ENCODE results near the gene FAM163B. TPM values are rescaled to one million over a fixed set of nuclear protein-coding genes. Genes with fewer than 3 reads are reported as not detected.

Gene FAM163B
- total and polyA plus RNA-seq, 2 donors (not counting 3 experiments of a cell fraction or from before 2014, with no cell fraction given), result not detected

DNA sequence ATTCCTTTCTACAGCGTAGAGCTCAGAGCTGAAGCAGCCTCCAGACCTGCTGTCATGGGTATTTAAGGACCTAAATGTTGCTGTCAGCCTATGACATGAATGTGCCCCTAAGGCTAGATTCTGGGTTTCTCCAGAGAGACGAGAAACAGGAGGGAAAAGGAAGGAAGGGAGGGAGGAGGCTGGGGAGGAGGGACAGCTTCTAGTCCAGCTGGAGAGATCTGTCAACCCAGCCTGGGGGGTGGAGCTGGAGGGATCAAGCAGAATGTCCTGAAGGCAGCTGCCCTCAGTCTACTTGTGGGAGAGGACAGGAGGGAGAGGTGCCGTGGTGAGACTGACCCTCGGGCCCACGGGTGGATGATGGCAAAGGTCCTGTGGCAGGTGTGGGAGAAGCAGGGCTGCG, 25.9 kb upstream of the FAM163B start:
- Histone ChIP-seq H3K36me3 (ENCODE audit: control insufficient read depth in 2 of 2, extremely low read depth in 1 of 2, insufficient read depth in 2 of 2, low read length in 2 of 2) (no peaks in the 10 kb centered on the region), H3K4me1 (ENCODE audit: control insufficient read depth, extremely low read depth, insufficient read depth, low read length) (no peaks in the 10 kb centered on the region), H4K20me1 (replicated peaks; ENCODE audit: control insufficient read depth, extremely low read depth, insufficient read depth, low read length) (no peaks in the 10 kb centered on the region), H3K79me2 (ENCODE audit: control insufficient read depth, insufficient read depth, low read length) (no peaks in the 10 kb centered on the region), H3K27ac (ENCODE audit: insufficient read depth, low read depth, low read length) (no peak overlapping the region), H3K27me3 (ENCODE audit: control insufficient read depth in 2 of 2, insufficient read depth in 2 of 2, low read length in 2 of 2) (no peaks in the 10 kb centered on the region), H3K4me3 (replicated peaks in 1 of 3; ENCODE audit: insufficient read depth in 1 of 3, low read depth in 1 of 3, low read length in 3 of 3) (no peak overlapping the region), H3K9me3 (replicated peaks; ENCODE audit: control insufficient read depth, insufficient read depth, low read length) (no peaks in the 10 kb centered on the region), H2AFZ (ENCODE audit: low read depth, low read length) (no peak overlapping the region), H3K9ac (replicated peaks; ENCODE audit: extremely low read depth, insufficient read depth, low read length) (no peak overlapping the region), H3K4me2 (ENCODE audit: insufficient read depth, low read length) (no peak overlapping the region), H3K9me1 (replicated peaks; ENCODE audit: control insufficient read depth, extremely low read depth, insufficient read depth, low read length) (no peaks in the 10 kb centered on the region)
- dilution Hi-C loops (cut with MboI; ENCODE audit: extremely low pct_ligation_motif_present, low sequenced_read_pairs), result no loop called here
- TF ChIP-seq JUN (IDR thresholded peaks at IDR 0.05; ENCODE audit: borderline replicate concordance, insufficient read depth, insufficient read length, low read depth) (no peak), EZH2 (IDR thresholded peaks at IDR 0.05; ENCODE audit: borderline replicate concordance, low read depth, low read length, severe bottlenecking) (no peak), POLR2AphosphoS5 (IDR thresholded peaks at IDR 0.05; ENCODE audit: insufficient read depth, low read depth, low read length) (no peak), GATA2 (IDR thresholded peaks at IDR 0.05; ENCODE audit: insufficient read depth, insufficient read length, low read depth, low read length) (no peak), POLR2A (IDR thresholded peaks at IDR 0.05; ENCODE audit: low read depth, low read length) (no peak), MYC (IDR thresholded peaks at IDR 0.05; ENCODE audit: low read depth, low read length) (no peak), FOS (IDR thresholded peaks at IDR 0.05; ENCODE audit: borderline replicate concordance, insufficient read depth, low read length) (no peak)
- TF ChIP-seq, protein P1, sequence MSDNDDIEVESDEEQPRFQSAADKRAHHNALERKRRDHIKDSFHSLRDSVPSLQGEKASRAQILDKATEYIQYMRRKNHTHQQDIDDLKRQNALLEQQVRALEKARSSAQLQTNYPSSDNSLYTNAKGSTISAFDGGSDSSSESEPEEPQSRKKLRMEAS (IDR thresholded peaks at IDR 0.05; ENCODE audit: insufficient read depth, insufficient read length), result no peak
- TF ChIP-seq, protein P2, sequence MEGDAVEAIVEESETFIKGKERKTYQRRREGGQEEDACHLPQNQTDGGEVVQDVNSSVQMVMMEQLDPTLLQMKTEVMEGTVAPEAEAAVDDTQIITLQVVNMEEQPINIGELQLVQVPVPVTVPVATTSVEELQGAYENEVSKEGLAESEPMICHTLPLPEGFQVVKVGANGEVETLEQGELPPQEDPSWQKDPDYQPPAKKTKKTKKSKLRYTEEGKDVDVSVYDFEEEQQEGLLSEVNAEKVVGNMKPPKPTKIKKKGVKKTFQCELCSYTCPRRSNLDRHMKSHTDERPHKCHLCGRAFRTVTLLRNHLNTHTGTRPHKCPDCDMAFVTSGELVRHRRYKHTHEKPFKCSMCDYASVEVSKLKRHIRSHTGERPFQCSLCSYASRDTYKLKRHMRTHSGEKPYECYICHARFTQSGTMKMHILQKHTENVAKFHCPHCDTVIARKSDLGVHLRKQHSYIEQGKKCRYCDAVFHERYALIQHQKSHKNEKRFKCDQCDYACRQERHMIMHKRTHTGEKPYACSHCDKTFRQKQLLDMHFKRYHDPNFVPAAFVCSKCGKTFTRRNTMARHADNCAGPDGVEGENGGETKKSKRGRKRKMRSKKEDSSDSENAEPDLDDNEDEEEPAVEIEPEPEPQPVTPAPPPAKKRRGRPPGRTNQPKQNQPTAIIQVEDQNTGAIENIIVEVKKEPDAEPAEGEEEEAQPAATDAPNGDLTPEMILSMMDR (IDR thresholded peaks at IDR 0.05; ENCODE audit: extremely low read depth in 1 of 2, insufficient read depth in 1 of 2, low read depth in 1 of 2, low read length in 2 of 2), result no peak
- intact Hi-C loops (cut with micrococcal nuclease), result no loop called here
- FAIRE-seq (no peak), DNase-seq (ENCODE audit: low read depth, low spot score) (no peak)
- ChIA-PET POLR2A (no interaction called here), CTCF (no interaction called here)
- BruUV-seq (replicated peaks), result no TSS peak

All from endothelial cell of umbilical vein (primary cell).